ENCODE measurements around the gene GAB2. TPM values are rescaled to one million over a fixed set of nuclear protein-coding genes. Genes with fewer than 3 reads are reported as not detected.

Gene GAB2
- total RNA-seq, 1 experiment from 2014 or later, result 3.3 TPM

DNA sequence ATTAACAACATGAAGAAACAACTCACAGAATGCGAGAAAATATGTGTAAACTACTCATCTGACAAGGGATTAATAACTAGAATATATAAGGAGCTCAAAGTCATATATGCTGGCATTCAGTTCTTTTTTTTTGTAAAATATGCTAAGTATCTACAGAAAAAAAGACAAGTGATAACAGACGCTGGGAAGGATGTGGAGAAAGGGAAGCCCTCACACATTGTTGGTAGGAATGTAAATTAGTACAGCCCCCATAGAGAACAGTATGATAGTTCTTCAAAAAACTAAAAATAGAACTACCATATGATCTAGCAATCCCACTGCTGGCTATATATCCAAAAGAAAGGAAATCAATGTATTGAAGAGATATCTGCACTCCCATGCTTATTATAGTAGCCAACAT lies 13.8 kb downstream of the GAB2 start:
- H3K9ac ChIP-seq (ENCODE audit: extremely low read depth, insufficient read length, low read length), result no peak overlapping the region
- H2BK12ac ChIP-seq (ENCODE audit: insufficient read length, low read depth, low read length), result no peak overlapping the region
- Mint-ChIP-seq H3K27ac (no peak overlapping the region), H3K4me3 (no peak overlapping the region), H3K36me3 (ENCODE audit: insufficient read depth in 1 of 3, low read depth in 3 of 3) (peaks cover 2 to 3% (median 2%) of the 10 kb centered on the region in 3 experiments; a peak in 4 of 7 replicates), H3K9me3 (peaks cover 0 to 2% of the 10 kb centered on the region in 2 experiments; a peak in 3 of 5 replicates), H3K4me1 (peaks cover 15 to 16% of the 10 kb centered on the region in 2 experiments), H3K27me3 (ENCODE audit: low read depth) (peaks cover 19% of the 10 kb centered on the region)
- H3K9me3 ChIP-seq (ENCODE audit: control insufficient read depth, low read depth, low read length), result no peaks in the 10 kb centered on the region
- no peak overlapping the region for H2BK120ac ChIP-seq (ENCODE audit: low read depth, low read length, poor library complexity, severe bottlenecking)
- H2AFZ ChIP-seq (ENCODE audit: low read length), result no peak overlapping the region
- no peaks in the 10 kb centered on the region for H3K23me2 ChIP-seq (ENCODE audit: insufficient read length, low read depth, low read length, poor library complexity, severe bottlenecking)
- H3K4me2 ChIP-seq (ENCODE audit: insufficient read depth, insufficient read length, low read length), result no peak overlapping the region
- TF ChIP-seq, protein P1, sequence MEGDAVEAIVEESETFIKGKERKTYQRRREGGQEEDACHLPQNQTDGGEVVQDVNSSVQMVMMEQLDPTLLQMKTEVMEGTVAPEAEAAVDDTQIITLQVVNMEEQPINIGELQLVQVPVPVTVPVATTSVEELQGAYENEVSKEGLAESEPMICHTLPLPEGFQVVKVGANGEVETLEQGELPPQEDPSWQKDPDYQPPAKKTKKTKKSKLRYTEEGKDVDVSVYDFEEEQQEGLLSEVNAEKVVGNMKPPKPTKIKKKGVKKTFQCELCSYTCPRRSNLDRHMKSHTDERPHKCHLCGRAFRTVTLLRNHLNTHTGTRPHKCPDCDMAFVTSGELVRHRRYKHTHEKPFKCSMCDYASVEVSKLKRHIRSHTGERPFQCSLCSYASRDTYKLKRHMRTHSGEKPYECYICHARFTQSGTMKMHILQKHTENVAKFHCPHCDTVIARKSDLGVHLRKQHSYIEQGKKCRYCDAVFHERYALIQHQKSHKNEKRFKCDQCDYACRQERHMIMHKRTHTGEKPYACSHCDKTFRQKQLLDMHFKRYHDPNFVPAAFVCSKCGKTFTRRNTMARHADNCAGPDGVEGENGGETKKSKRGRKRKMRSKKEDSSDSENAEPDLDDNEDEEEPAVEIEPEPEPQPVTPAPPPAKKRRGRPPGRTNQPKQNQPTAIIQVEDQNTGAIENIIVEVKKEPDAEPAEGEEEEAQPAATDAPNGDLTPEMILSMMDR (conservative IDR thresholded peaks at IDR 0.05), result no peak
- peaks cover 7% of the 10 kb centered on the region; the same call in 1 of the 2 replicates for H3K4me1 ChIP-seq (ENCODE audit: insufficient read depth, low read length)
- no peak overlapping the region for H3K27ac ChIP-seq (ENCODE audit: insufficient read length, low read depth, low read length)
- no peak overlapping the region for H2AK5ac ChIP-seq (ENCODE audit: insufficient read length, low read length)
- no peaks in the 10 kb centered on the region for H4K20me1 ChIP-seq (ENCODE audit: control insufficient read depth, insufficient read depth, insufficient read length)
- H3K56ac ChIP-seq (ENCODE audit: insufficient read length, low read depth, low read length), result no peak overlapping the region
- no peak overlapping the region for H4K5ac ChIP-seq (ENCODE audit: insufficient read length, low read depth, low read length)
- H3K18ac ChIP-seq (ENCODE audit: insufficient read length, low read depth, low read length), result no peak overlapping the region
- no peak overlapping the region for H3T11ph ChIP-seq (ENCODE audit: low read length)
- H2BK5ac ChIP-seq (ENCODE audit: insufficient read length, low read length), result no peak overlapping the region
- no peaks in the 10 kb centered on the region for H3K79me2 ChIP-seq (ENCODE audit: insufficient read depth, low read length)
- no peak overlapping the region for H3K4ac ChIP-seq (ENCODE audit: low read depth, low read length)
- DNase-seq, result no peak
- no peak overlapping the region for H2BK20ac ChIP-seq (ENCODE audit: low read depth, low read length, poor library complexity, severe bottlenecking)
- no CpG with 5 or more reads among the region's 2 CpGs for WGBS (ENCODE audit: extremely low coverage, insufficient read length, low lambda C conversion rate)
- peaks cover 5% of the 10 kb centered on the region; the same call in 1 of the 2 replicates for H3K27me3 ChIP-seq (ENCODE audit: insufficient read depth, low read length)
- no peak overlapping the region for H3K23ac ChIP-seq (ENCODE audit: insufficient read length, low read depth, low read length)
- H3K14ac ChIP-seq (ENCODE audit: insufficient read depth, low read length), result no peak overlapping the region
- no peaks in the 10 kb centered on the region for H3K79me1 ChIP-seq (ENCODE audit: insufficient read depth, low read depth, low read length, poor library complexity, severe bottlenecking)
- no peak overlapping the region for H2BK15ac ChIP-seq (ENCODE audit: low read depth, low read length)
- no peak overlapping the region for H4K91ac ChIP-seq (ENCODE audit: insufficient read length, low read depth, low read length)
- H4K8ac ChIP-seq (replicated peaks; ENCODE audit: insufficient read length, low read depth, low read length), result no peak overlapping the region

Data from H9 (cell line).